ENCODE results near the gene CDK9.

CDK9 gene

DNA sequence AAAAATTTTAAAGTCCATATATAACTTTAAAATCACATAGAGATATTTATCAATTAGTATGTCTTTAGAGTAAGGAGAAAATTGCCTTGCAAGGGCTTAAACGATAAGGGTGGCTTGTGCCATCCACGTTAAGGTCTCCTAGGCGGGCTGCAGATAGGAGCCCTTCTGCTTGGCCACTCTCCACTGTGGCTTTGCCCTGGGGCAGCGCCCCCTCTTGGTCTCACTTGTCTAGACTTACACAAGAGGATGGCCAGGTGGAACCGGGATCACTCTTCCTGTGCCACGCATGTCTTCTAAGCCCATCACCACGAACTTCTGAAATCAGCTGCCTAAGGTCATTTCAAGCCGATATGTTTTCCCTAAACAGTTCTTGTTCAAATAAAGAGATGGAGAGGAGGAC is 19.8 kb downstream of the CDK9 start:
- DNase-seq: no peak

DNA sequence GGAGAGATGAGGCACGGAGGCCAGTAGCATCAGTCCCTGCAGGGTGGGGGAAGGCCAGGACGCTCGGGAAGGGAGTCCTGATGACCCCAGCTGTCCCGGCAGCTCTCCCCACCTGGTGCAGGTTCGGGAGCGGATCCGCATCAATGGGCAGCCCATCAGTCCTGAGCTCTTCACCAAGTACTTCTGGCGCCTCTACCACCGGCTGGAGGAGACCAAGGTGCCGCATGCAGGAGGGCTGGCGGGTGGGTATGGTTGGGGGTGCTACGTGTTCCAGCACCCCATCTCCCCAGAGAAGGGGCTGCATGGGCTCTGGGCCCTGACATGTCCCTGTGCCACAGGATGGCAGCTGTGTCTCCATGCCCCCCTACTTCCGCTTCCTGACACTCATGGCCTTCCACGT is 21.0 kb downstream of the CDK9 start:
- no peak for DNase-seq

DNA sequence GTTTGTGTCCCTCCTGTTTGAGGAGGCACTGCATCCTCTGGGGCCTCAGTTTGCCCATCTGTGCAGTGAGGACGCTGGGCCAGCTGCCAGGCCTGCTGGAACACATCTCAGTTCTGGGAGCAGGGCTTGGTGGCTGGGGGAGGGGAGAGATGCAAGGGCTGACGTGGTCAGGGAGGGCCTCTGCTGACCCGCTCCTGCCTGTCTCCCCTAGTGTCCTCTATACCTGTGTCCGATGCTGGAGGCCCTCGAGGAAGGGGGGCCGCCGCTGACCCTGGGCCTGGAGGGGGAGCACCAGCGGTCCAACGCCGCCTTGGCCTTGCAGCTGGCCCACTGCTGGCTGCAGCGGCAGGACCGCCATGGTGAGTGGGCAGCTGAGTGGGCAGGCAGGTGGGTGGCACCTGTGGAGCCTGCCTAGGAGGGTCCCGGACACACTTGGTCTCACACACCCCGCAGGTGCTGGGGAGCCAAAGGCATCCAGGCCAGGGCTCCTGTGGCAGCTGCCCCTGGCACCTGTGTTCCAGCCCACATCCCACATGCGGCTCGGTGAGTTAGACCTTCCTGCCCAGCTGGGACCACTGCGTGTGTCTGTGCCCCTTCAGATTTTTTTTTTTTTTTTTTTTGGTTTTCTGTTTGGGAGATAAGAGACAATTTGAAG is 22.6 kb downstream of the CDK9 start:
- no peak for DNase-seq

DNA sequence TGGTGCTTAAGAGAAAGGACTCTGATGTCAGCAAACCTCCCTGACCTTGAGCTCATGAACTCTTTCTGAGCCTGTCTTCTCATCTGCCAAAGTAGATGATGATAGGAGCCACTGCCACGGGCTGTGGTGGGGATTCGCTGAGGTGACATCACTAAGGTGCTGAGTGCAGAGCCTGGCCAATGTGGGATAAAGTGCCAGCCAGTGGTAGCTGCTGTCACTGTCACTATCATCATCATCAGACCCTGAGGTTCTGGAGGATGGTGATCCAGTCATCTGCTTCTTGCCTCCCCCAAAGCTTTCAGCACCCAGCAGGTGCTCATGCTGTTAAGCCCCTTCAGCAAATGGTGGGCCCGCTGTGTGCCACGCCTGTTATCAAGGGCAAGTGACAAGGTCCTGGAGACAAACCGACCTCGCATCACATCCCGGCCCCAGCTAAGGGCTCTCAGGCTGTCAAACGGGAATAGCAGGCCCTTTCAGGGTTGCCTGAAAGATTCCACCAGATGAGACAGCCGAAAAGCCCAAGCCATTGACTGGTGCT is 23.2 kb downstream of the CDK9 start:
- DNase-seq: no peak

DNA sequence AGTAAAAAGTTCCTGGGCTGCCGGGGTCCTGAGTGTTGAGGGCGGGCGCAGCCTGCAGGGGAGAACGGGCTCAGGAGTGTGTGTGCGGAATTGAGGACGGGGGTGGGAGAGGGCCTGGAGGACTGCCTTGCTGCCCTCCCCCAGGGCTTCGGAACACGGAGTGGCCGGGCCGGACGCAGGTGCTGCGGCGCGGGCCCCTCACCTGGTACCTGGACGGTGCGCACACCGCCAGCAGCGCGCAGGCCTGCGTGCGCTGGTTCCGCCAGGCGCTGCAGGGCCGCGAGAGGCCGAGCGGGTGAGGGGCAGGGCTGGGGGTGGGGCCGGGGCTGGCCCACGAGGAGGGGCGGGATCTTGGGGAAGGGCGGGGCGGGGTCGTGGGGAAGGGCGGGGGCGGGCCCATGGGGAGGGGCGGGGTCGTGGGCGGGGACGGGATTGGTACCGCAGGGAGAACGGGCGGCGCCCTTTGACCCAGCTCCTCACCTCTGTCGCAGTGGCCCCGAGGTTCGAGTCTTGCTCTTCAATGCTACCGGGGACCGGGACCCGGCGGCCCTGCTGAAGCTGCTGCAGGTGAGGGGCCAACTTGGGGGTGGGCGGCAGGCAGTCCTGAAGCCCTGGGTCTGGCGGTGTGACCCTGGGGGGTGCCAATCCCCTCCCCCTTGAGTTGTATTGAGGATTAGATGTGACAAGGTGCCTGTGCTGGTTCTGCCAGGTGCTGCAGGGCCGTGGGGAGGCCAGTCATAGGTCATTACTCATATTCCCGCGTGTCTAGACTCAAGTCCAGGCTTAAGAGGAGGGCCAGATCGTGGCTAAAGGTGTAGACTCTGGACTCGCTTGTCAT is 23.9 kb downstream of the CDK9 start:
- DNase-seq: no peak

DNA sequence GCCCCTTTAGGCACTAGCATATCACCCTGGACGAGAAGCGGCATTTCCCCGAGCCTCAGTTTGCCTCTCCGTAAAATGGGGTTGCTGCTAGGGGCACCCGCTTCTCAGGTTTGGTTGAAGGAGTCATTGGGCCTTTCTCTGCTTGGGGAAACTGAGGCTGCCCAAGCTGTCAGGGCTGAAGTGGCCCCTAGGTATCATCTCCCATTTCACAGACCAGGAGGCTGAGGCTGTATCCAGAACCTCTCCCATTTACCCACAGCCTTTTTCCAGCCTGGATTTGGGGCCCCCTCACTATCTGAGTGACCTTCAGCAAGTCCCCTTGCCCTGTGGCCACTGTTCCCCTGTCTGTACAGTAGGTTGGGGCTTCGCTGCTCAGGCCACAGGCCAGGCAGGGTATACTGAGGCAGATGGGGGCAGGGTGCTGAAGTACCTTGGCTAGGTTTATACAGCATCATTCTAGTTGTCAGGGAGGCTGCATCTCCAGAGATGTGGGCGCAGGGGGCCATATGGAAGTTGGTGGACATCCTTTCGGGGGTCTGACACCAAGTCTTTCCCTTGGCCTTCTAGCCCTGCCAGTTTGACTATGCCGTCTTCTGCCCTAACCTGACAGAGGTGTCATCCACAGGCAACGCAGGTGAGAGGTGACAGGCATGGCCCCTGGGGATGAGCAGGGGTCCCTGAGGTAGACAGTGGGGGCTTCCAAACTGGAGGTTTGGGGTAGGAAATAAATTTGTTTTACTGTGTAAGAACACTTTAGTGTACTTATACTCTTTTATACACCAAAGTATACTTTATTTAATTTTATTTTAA is 24.7 kb downstream of the CDK9 start:
- no peak for DNase-seq

DNA sequence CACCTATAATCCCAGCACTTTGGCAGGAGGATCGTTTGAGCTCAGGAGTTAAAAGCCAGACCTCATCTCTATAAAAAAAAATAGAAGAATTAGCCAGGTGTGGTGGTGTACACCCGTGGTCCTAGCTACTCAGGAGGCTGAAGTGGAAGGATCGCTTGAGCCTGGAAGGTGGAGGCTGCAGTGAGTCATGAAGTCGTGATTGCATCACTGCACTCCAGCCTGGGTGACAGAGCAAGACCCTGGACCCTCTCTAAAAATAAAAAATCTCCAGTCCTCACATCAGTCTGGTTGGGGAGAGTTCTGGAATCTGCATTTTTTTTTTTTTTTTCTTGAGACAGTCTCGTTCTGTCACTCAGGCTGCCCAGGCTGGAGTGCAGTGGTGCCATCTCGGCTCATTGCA is 26.2 kb downstream of the CDK9 start:
- no peak for DNase-seq

DNA sequence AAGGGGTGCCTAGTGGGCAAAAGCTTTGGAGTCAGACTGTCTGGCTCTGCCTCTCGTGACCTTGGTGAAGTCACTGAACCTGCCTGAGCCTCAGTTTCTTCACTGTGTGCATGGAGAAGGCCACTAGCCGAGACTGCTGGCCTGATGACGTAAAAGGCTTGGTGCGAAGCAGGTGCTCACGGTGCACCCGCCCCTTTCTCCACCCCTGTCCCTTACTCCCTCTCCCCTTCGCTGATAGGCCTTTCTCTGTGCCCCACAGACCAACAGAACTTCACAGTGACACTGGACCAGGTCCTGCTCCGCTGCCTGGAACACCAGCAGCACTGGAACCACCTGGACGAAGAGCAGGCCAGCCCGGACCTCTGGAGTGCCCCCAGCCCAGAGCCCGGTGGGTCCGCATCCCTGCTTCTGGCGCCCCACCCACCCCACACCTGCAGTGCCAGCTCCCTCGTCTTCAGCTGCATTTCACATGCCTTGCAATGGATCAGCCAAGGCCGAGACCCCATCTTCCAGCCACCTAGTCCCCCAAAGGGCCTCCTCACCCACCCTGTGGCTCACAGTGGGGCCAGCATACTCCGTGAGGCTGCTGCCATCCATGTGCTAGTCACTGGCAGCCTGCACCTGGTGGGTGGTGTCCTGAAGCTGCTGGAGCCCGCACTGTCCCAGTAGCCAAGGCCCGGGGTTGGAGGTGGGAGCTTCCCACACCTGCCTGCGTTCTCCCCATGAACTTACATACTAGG is 27.3 kb downstream of the CDK9 start:
- no peak for DNase-seq

DNA sequence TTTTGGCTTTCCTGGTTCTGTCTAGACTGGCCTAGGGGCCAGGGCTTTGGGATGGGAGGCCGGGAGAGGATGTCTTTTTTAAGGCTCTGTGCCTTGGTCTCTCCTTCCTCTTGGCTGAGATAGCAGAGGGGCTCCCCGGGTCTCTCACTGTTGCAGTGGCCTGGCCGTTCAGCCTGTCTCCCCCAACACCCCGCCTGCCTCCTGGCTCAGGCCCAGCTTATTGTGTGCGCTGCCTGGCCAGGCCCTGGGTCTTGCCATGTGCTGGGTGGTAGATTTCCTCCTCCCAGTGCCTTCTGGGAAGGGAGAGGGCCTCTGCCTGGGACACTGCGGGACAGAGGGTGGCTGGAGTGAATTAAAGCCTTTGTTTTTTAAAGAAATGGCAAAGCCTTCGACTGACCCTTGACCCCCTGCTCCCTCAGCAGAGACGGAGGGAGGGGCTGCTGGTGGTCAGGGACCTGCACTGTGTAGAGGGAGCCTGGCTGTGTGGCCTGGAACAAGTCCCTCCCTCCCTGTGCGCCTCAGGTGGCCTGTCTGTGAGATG is 27.9 kb downstream of the CDK9 start:
- no peak for DNase-seq

DNA sequence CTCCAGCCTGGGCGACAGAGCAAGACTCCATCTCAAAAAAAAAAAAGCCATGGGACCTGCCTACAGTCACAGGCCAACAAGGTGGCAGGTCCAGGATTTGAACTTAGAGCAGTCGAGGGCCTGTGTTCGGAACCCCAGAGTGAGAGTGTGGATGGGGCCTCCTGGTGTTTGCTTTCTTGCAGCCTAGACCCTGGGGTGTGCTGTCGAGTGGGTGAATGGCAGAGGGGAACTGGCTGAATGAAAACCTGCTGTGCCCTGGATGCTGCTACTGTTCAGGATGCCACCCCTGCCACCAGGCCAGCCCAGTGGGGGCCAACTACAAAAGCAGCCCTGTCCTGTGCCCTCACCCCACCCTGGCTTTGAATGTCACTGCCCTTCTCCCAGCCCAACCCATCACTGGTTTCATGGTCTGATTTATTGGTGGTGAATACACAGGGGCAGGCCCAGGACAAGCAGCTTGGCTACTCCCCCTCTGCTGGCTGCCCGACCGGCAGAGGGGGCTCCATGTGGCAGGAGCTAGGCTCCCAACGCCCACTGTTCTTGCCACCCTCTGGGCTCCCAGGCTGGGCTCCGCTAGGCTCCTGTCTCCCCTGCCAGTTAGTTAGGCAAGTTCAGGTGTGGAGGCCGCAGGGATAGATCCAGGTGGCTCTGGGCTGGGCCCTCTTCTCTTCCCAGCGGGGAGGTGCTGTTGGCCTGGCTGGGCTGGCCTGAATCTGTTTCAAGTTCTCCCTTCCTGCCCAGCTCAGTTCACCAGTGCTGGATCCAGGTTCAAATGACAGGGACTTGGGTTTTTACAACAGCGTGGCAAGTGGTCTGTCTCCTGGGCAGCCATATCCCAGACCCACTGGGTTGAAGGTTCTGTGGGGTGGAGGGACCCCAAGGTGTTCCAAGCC is 29.0 kb downstream of the CDK9 start:
- DNase-seq: no peak

DNA sequence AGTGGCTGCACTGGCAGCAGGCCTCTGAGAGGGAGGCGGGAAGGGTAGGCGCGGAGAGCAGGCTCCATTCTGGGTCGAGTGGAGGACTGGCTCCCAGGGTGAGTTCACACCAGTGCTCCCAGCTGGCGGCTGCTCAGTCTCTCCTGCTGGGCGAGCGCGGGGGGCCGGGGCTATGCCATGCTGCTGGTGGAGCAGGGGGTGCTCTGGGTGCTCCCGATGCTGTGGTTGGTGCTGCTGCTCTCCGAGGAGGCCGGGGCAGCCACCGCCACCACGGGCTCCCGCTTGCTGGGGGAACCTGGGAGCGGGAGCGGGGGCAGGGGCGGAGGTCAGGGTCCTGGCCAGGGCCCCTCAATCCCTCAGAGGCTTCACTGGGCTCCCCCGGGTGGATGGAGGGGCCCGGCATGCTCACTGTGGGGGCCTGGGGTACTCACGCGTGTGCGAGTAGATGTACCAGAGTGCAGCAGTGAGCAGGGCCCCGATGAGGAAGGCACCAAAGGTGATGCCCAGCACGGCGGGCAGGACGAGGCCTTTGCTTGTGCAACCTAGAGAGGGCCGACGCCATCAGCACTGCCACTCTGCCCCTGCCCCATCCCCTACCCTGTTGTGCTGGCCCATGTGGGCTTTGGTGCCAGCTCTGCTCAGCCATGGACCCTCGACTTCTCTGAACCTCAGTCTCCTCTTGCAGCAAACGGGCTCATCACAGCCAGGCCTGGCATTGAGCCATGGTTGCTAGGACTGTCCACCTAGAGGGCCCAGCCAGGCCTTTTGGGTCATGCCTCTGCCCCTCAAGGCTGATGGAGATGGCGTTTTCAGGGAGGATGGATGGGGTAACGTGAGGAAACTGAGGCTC is 29.9 kb downstream of the CDK9 start:
- no peak for DNase-seq

DNA sequence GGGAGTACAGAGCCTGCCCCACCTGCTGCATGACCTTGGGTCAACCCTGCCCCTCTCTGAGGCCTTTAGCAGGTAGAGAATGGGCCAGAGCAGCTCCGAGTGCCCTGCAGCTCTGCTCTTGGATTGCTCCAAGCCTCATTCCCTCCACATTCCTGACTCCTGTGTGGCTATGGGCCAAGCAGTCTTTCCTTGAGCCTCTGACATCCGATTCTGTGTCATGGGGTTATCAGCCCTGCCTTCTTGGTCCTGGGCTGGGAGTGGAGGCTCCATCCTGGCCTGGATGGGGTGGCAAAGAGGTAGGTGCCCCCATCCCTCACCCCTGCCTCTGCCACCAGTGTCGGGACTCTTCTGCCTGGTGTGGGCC is 30.5 kb downstream of the CDK9 start:
- DNase-seq: no peak

DNA sequence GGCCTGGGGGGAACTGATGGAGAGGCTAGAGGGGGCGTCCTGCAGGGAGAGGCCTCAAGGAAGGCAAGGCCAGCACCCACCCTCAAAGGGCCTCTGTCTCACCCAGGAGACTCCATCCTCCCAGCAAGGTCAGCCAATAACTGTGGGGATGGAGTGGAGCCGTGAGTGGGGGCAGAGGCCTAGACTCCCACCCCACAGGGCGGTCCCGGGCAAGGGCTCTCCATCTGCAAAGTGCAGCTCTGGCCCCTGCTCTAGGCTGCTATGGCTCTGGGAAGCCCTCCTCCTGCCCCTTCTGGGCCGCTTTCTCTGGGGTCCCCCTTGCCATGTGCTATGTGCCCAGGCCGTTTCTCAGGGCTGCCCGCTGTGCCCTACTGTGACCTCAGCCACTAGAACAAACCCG is 30.9 kb downstream of the CDK9 start:
- DNase-seq: no peak

DNA sequence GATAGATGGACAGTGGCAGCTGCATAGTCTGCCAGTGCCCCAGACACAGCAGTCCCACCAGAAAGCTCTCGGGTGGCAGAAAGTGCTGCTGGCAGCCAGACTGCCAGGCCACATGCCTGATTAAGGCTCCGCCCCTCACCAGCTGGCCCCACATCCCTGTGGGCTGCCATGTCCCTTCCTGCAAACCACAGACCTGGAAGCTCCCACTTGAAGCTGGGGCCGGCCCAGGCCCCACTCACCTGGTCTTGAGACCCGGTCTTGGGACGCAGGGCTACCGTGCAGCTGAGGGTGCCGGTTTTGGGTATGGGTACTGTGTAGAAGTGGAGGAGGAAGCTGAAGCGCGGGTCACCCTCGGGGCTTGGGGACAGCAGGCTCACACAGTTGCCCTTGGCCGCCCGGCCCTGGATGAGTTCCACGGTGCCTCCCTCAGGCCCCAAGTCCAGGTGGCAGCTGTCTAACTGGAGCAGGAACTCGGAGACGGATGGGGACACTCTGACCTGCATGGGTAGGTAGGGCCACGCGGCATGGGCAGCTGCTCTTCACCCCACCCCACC is 32.1 kb downstream of the CDK9 start:
- DNase-seq: no peak

DNA sequence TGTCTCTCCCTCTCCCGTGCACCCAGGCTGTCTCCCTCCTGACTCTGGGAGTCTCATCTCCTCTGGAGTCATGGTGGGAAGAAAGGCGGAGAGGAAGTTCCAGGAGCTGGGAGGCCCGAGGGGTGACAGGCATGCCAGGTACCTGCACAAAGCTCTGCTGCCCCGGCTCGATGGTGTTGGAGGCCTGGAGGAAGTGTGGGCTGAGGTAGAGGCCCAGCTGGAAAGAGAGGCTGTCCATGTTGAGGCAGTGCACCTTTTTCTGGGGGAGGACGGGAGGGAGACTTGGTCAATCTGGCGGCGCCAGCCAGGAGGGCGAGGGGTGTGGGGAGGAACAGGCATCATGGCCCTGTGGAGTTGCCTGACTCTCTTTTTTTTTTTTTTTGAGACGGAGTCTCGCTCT is 32.7 kb downstream of the CDK9 start:
- DNase-seq: no peak

DNA sequence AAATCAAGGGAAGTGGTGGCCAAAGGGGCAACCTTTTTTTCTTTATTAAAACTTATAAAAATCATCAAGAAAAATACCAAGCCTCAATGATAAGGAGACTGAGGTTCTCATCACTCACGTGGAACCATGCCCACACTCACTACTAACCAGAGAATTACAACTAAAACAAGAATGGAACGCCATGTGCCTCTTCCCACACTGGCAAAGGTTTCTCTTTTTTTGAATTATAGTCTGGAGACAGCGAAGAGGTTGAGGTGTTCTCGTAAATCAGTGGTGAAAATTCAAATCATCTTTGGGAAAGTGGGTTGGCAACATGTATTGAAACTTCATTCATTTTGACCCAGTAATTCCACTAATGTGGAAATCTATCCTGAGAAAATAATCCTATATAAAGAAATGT is 36.3 kb downstream of the CDK9 start:
- DNase-seq: no peak

DNA sequence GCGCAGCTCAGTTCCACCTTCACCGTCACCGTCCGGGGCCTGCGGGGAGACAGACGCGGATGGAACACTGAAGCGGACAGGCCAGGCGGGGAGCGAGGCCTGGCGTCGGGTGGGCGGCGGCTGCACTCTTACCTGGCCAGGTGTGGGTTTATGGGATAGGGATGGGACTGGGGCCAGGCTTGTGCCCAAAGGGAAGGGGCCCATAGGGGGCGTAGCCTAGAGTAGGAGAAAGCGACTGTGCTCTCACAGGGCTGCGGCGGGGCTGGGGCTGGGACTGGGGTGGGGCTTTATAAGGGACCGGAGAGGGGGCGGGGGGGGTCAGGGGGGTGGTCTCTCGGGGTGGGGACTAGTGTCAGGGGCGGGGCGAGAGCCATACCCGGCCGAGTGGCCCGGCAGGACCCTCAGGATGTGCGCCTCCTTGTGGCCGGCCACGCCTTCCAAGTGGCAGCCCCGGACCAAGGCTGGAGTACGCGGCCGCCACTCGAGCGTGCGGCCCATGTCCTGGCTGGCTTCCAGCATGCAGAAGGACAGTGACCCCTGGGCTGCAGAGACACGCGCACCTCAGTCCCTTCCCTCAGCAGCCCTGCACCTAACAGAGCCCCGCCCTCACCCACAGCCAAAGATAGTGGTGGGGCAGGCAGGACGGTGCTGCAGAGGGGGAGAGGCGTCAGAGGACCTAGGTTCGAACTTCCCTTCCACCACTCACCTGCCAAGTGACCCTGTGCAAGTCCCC is 39.7 kb downstream of the CDK9 start:
- no peak for DNase-seq

DNA sequence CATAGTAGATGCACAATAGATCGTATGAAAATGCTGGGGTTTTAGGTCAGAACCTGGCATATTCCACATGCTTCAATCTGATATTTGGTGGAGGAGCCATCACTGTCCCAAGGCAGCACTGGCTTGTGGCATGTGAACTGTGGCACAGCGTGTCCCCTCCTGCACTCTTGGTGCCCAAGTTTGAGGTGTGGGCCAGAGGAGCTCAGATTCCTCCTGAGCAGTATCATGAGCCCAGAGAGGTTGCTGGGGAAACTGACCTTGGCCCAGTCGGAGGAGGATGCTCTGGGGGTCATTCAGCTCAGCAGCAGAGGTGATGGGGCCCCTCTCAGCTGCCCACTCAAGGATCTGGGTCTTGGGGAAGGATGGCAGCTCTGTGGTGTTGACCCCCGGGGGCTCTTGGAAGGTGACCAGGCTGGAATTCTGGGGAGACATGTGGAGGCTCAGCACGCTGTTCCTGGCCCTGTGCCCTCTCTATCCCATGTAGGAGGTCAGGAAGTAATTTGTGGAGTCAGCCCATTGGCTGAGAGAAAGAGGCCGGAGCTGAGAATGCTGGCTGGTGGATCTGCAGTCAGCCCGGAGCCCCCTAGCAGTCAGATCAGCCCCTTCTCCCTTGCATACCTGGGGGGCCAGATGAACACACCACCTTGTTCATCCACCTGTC is 40.5 kb downstream of the CDK9 start:
- DNase-seq: no peak

All from activated CD4-positive, alpha-beta T cell treated with anti-CD3 and anti-CD28 coated beads, Interleukin-2, amount 50 U/mL, for 16 hours (primary cell).